H1 (cell line): ENCODE results near the gene EFR3B. TPM values are rescaled to one million over a fixed set of nuclear protein-coding genes. Genes with fewer than 3 reads are reported as not detected.

Experiments used
- CHD7 ChIP-seq: fragments of 300-600 bp; sonication (generic); IDR thresholded peaks from 2 replicates; pipeline ENCODE4 v1.7.1; 2012; ENCODE audit warnings: low read length, moderate library complexity, mild to moderate bottlenecking, inconsistent platforms; ENCODE audit not compliant: insufficient replicate concordance
- KDM1A ChIP-seq: fragments of 200-600, 300-600 bp; sonication (generic); IDR thresholded peaks from 2 replicates; pipeline ENCODE4 v1.7.1; 2016; ENCODE audit warnings: mild to moderate bottlenecking, low read length, borderline replicate concordance
- POLR2AphosphoS5 ChIP-seq: IDR thresholded peaks from 2 replicates; pipeline ENCODE4 v1.6.1; 2011; ENCODE audit warnings: low read depth, low read length
- SRF ChIP-seq: IDR thresholded peaks from 2 replicates; pipeline ENCODE4 v1.6.1; 2011; ENCODE audit warnings: mild to moderate bottlenecking, low read depth, low read length, moderate library complexity
- TEAD4 ChIP-seq: IDR thresholded peaks from 2 replicates; pipeline ENCODE4 v1.6.1; 2012; ENCODE audit warnings: low read depth, low read length, inconsistent platforms, mixed read lengths
- YY1 ChIP-seq: IDR thresholded peaks from 2 replicates; pipeline ENCODE4 v1.6.1; 2011; ENCODE audit warnings: low read depth, mild to moderate bottlenecking, low read length
- polyA plus RNA-seq, 7 experiments: library from polyadenylated mRNA; depleted of rRNA in 3 of 7; stranded (reverse) in 5 of 7; unstranded in 2 of 7; fragments of >200 nt in 5 of 7; fragments of 200-250 nt in 2 of 7; gene quantifications; 1 replicate in 5 of 7; 2 replicates in 1 of 7; 4 replicates in 1 of 7; pipeline versions ENCODE4 v1.2.1 to v1.2.3, GENCODE V29; 2011 to 2013; ENCODE audit warnings: missing spikeins in 2 of 7, mixed read lengths in 2 of 7
- total RNA-seq: library from RNA; stranded (reverse); fragmentation: NEBNext Ultra II Directional; extraction: Animal tissue kit (Norgen Biotek cat#: 25700); gene quantifications from 2 replicates; pipeline ENCODE4 v1.2.1, GENCODE V29; 2021

The EFR3B gene
- total and polyA plus RNA-seq, 2 of the 8 experiments (the other 6 are each of a cell fraction or from before 2014, with no cell fraction given): 3.4 to 9.6 TPM

GRCh38 chr2:25207078-25207545 lies 165.2 kb downstream of the EFR3B start (continued):
- no peak for TF ChIP-seq CHD7
- peak; percentile 72 for TF ChIP-seq SRF
- no peak for TF ChIP-seq KDM1A
- no peak for TF ChIP-seq POLR2AphosphoS5
- TF ChIP-seq TEAD4: no peak
- TF ChIP-seq YY1: no peak
